Adrenal gland (tissue), 12 donors: ENCODE results near the gene COL8A1. TPM values are rescaled to one million over a fixed set of nuclear protein-coding genes. Genes with fewer than 3 reads are reported as not detected.

Experiments
- DNase-seq, 7 donors: peaks; one replicate each; pipeline ENCODE4 v3.0.0-alpha.2; 2019 to 2020
- H3K27ac ChIP-seq, 5 donors: fragments of 200-600 bp; sonication (generic) in 4 of 5; 1 replicate in 3 of 5; 2 replicates in 2 of 5; pipeline versions ENCODE4 v1.5.1 to v1.8.0; 2016 to 2020; ENCODE audit warnings: mild to moderate bottlenecking in 1 of 5
- H3K27me3 ChIP-seq: fragments of 200-600 bp; 2 replicates; pipeline ENCODE4 v1.8.0; 2021
- H3K36me3 ChIP-seq, 2 donors: fragments of 200-600 bp; replicated peaks in 1 of 2; 1 replicate in 1 of 2; 2 replicates in 1 of 2; pipeline versions ENCODE4 v1.5.1 to v1.8.0; 2018 to 2022
- H3K4me1 ChIP-seq, 2 donors: fragments of 200-600 bp; replicated peaks in 1 of 2; 1 replicate in 1 of 2; 2 replicates in 1 of 2; pipeline versions ENCODE4 v1.5.1 to v1.8.0; 2018 to 2021
- H3K4me3 ChIP-seq, 4 donors: fragments of 200-600 bp; sonication (generic) in 3 of 4; one replicate each; pipeline ENCODE4 v1.5.1; 2016 to 2018
- H3K9me3 ChIP-seq, 3 donors: fragments of 200-600 bp; sonication (generic) in 1 of 3; replicated peaks in 1 of 3; 1 replicate in 2 of 3; 2 replicates in 1 of 3; pipeline versions ENCODE4 v1.5.1 to v1.8.0; 2016 to 2021
- CTCF ChIP-seq, 6 experiments: fragments of 450-650 bp in 4 of 6; fragments of 200-600 bp in 2 of 6; sonication (generic) in 1 of 6; IDR thresholded peaks; 1 replicate in 5 of 6; 2 replicates in 1 of 6; pipeline versions ENCODE4 v1.5.1 to v1.8.0; 2016 to 2021; ENCODE audit warnings: antibody characterized with exemption in 6 of 6, mild to moderate bottlenecking in 2 of 6, moderate library complexity in 1 of 6
- POLR2A ChIP-seq, 2 donors: fragments of 450-650 bp; IDR thresholded peaks; one replicate each; pipeline ENCODE4 v1.6.1; 2017; ENCODE audit warnings: antibody characterized with exemption in 2 of 2, mild to moderate bottlenecking in 2 of 2, moderate library complexity in 1 of 2
- WGBS, 4 donors: extraction: QIAGEN DNeasy Blood & Tissue Kit in 2 of 4; methylation state at CpG; one replicate each; pipeline versions ENCODE4 v1.1.5 to v1.1.7; 2013 to 2017; 5-methylcytosine and 5-hydroxymethylcytosine counted together
- intact Hi-C, 2 donors: fragments of 100-400 bp; cut with DNase I; formaldehyde crosslinking; loops; one replicate each; pipeline versions ENCODE4 v1.14.1 to v1.15.0; 2022 to 2023
- polyA plus RNA-seq, 3 donors: library from polyadenylated mRNA; stranded (reverse); fragments of 200-250 nt in 2 of 3; fragments of 350-450 nt in 1 of 3; fragmentation: Illumina TruSeq in 1 of 3; extraction: RNeasy Lipid Tissue Mini Kit (QIAGEN cat#74804) in 1 of 3; gene quantifications; one replicate each; pipeline ENCODE4 v1.2.3, GENCODE V29; 2013 to 2014
- total RNA-seq, 9 donors: library from RNA; depleted of rRNA in 4 of 9; stranded (reverse); fragments of >200 nt in 4 of 9; fragments of 120-200 nt in 1 of 9; fragmentation: NEBNext Ultra II Directional in 1 of 9; extraction: Animal tissue kit (Norgen Biotek cat#: 25700) in 1 of 9; gene quantifications; one replicate each; pipeline versions ENCODE4 v1.1.0 to v1.2.4, GENCODE V29; 2013 to 2023
- donor health status: healthy with polysubstance abuse.
- donor health status: Bipolar disorder and iron deficiency.
- donor health status: DM: yes; HTN: yes; CAD: no.
- donor health status: DM: no; HTN: no; CAD: no.
- donor health status: DM: no; HTN: no; CAD: no.
- donor health status: DM: yes; HTN: yes; CAD: no.

COL8A1 gene
- total and polyA plus RNA-seq, 12 donors, result 0.94 to 59.2 (median 15.9) TPM

- no peaks in the 10 kb centered on the region for H3K27me3 ChIP-seq
- intact Hi-C loops, result no loop called here
- H3K36me3 ChIP-seq, result no peaks in the 10 kb centered on the region
- H3K9me3 ChIP-seq, result no peaks in the 10 kb centered on the region
- H3K27ac ChIP-seq, result no peak overlapping the region
- TF ChIP-seq CTCF (IDR thresholded peaks at IDR 0.05), result no peak
- no peak for TF ChIP-seq POLR2A (IDR thresholded peaks at IDR 0.05)
- no peaks in the 10 kb centered on the region for H3K4me1 ChIP-seq
- H3K4me3 ChIP-seq, result no peak overlapping the region
- 59 to 81% (median 66%) methylated on average over 2 of the region's 2 CpGs for WGBS, 4 donors
- no peak for DNase-seq
Observed at GRCh38 chr3:99674086-99674789, 35.8 kb downstream of the COL8A1 start.

- TF ChIP-seq CTCF (IDR thresholded peaks at IDR 0.05) (no peak), POLR2A (IDR thresholded peaks at IDR 0.05) (no peak)
- WGBS, 4 donors, result 67 to 93% (median 78%) methylated on average over 1 of the region's 1 CpG
- Histone ChIP-seq H3K4me1 (no peaks in the 10 kb centered on the region), H3K9me3 (no peaks in the 10 kb centered on the region), H3K27me3 (no peaks in the 10 kb centered on the region), H3K27ac (no peak overlapping the region), H3K36me3 (no peaks in the 10 kb centered on the region), H3K4me3 (no peak overlapping the region)
- DNase-seq, result no peak
- intact Hi-C loops, result no loop called here
Observed at GRCh38 chr3:99678023-99678422, 39.6 kb downstream of the COL8A1 start.

GRCh38 chr3:99678896-99679295 is 40.5 kb downstream of the COL8A1 start:
- Histone ChIP-seq H3K9me3 (no peaks in the 10 kb centered on the region), H3K36me3 (no peaks in the 10 kb centered on the region), H3K4me1 (no peaks in the 10 kb centered on the region), H3K27ac (no peak overlapping the region), H3K4me3 (no peak overlapping the region), H3K27me3 (no peaks in the 10 kb centered on the region)
- TF ChIP-seq CTCF (IDR thresholded peaks at IDR 0.05) (no peak), POLR2A (IDR thresholded peaks at IDR 0.05) (no peak)
- intact Hi-C loops, result no loop called here
- no peak for DNase-seq
- WGBS, 4 donors, result 69 to 81% (median 72%) methylated on average over 2 of the region's 2 CpGs

- no peak for DNase-seq
- intact Hi-C loops, result loop anchor here in 1 of 2 donors (10.0 kb wide), 1 partner anchor 177 kb away; no protein-coding TSS in a partner anchor
- TF ChIP-seq POLR2A (IDR thresholded peaks at IDR 0.05) (no peak), CTCF (IDR thresholded peaks at IDR 0.05) (no peak)
- H3K36me3 ChIP-seq, result no peaks in the 10 kb centered on the region
- no peak overlapping the region for H3K27ac ChIP-seq
- H3K9me3 ChIP-seq, result no peaks in the 10 kb centered on the region
- no peaks in the 10 kb centered on the region for H3K4me1 ChIP-seq
- WGBS, 4 donors, result 53 to 71% (median 67%) methylated on average over 1 of the region's 1 CpG
- H3K4me3 ChIP-seq, result no peak overlapping the region
- peaks cover 4% of the 10 kb centered on the region for H3K27me3 ChIP-seq
Observed at GRCh38 chr3:99681512-99681911, 43.1 kb downstream of the COL8A1 start.
